Endothelial cell of umbilical vein (primary cell): ENCODE data around the gene RRP8. TPM values are rescaled to one million over a fixed set of nuclear protein-coding genes. Genes with fewer than 3 reads are reported as not detected.

Source experiments
- BruUV-seq: library from RNA; stranded (reverse); fragments of 400-500 nt; replicated peaks from 2 replicates; lab custom pipeline; 2021; lab: Mats Ljungman, UMichigan
- CTCF ChIA-PET: fragments of 300-600, 350-600 bp; sonication (Branson Sonifier 250); formaldehyde crosslinking; loops from one replicate; lab custom pipeline; 2021; ENCODE audit warnings: antibody characterized with exemption, inconsistent platforms; lab: Charles Lee
- POLR2A ChIA-PET: fragments of 300-600, 350-600 bp; sonication (Branson Sonifier 250); formaldehyde crosslinking; loops from one replicate; lab custom pipeline; 2021; ENCODE audit warnings: antibody characterized with exemption, inconsistent platforms; lab: Charles Lee
- DNase-seq: peaks from one replicate; pipeline ENCODE4 v3.0.0-alpha.2; 2011; ENCODE audit warnings: low read depth, low spot score
- FAIRE-seq: peaks from 2 replicates; lab custom pipeline; 2011; peaks lifted over from hg19 to GRCh38; lab: Jason Lieb, UNC
- H2AFZ ChIP-seq: 2 replicates; pipeline ENCODE4 v1.6.0; 2012; ENCODE audit warnings: low read depth, low read length, control low read depth, inconsistent platforms
- H3K27ac ChIP-seq: 2 replicates; pipeline ENCODE4 v1.5.1; 2011; ENCODE audit warnings: low read depth, mild to moderate bottlenecking, control low read depth, low read length, moderate library complexity; ENCODE audit not compliant: insufficient read depth
- H3K27me3 ChIP-seq, 2 experiments: 2 replicates each; pipeline versions ENCODE4 v1.6.0 to v1.6.1; 2011; ENCODE audit warnings: low read length in 2 of 2, mixed read lengths in 1 of 2; ENCODE audit not compliant: control insufficient read depth in 2 of 2, insufficient read depth in 2 of 2
- H3K36me3 ChIP-seq, 2 experiments: 2 replicates in 1 of 2; 3 replicates in 1 of 2; pipeline ENCODE4 v1.5.1; 2011; ENCODE audit warnings: low read length in 2 of 2, mild to moderate bottlenecking in 1 of 2, moderate library complexity in 1 of 2; ENCODE audit not compliant: control insufficient read depth in 2 of 2, insufficient read depth in 2 of 2; ENCODE audit errors: extremely low read depth in 1 of 2
- H3K4me1 ChIP-seq: 3 replicates; pipeline ENCODE4 v1.5.1; 2011; ENCODE audit warnings: mild to moderate bottlenecking, low read length; ENCODE audit not compliant: control insufficient read depth, insufficient read depth; ENCODE audit errors: extremely low read depth
- H3K4me2 ChIP-seq: 2 replicates; pipeline ENCODE4 v1.6.1; 2011; ENCODE audit warnings: low read length, control low read depth, mixed read lengths; ENCODE audit not compliant: insufficient read depth
- H3K4me3 ChIP-seq, 3 experiments: fragments of 200-600 bp in 1 of 3; sonication (generic), shearing (Covaris generic) in 1 of 3; replicated peaks in 1 of 3; 2 replicates each; pipeline ENCODE4 v1.5.1; 2011 to 2016; ENCODE audit warnings: control low read depth in 3 of 3, low read length in 3 of 3, mild to moderate bottlenecking in 2 of 3, inconsistent platforms in 1 of 3, low read depth in 1 of 3, moderate library complexity in 1 of 3; ENCODE audit not compliant: insufficient read depth in 1 of 3
- H3K79me2 ChIP-seq: 2 replicates; pipeline ENCODE4 v1.6.0; 2012; ENCODE audit warnings: low read length, inconsistent platforms; ENCODE audit not compliant: control insufficient read depth, insufficient read depth
- H3K9ac ChIP-seq: replicated peaks from 2 replicates; pipeline ENCODE3; 2011; ENCODE audit warnings: low read length, control low read depth; ENCODE audit not compliant: insufficient read depth; ENCODE audit errors: extremely low read depth
- H3K9me1 ChIP-seq: replicated peaks from 3 replicates; pipeline ENCODE4 v1.6.0; 2011; ENCODE audit warnings: mild to moderate bottlenecking, low read length; ENCODE audit not compliant: control insufficient read depth, insufficient read depth; ENCODE audit errors: extremely low read depth
- H3K9me3 ChIP-seq: replicated peaks from 2 replicates; pipeline ENCODE4 v1.5.1; 2012; ENCODE audit warnings: low read length, inconsistent platforms; ENCODE audit not compliant: control insufficient read depth, insufficient read depth
- H4K20me1 ChIP-seq: replicated peaks from 2 replicates; pipeline ENCODE3; 2011; ENCODE audit warnings: mild to moderate bottlenecking, low read length; ENCODE audit not compliant: control insufficient read depth, insufficient read depth; ENCODE audit errors: extremely low read depth
- CTCF ChIP-seq, 2 donors: IDR thresholded peaks; 1 replicate in 1 of 2; 2 replicates in 1 of 2; pipeline ENCODE4 v1.5.1; 2011; ENCODE audit warnings: low read length in 2 of 2, mild to moderate bottlenecking in 2 of 2, moderate library complexity in 2 of 2, control low read depth in 1 of 2, inconsistent platforms in 1 of 2, low read depth in 1 of 2; ENCODE audit not compliant: insufficient read depth in 1 of 2; ENCODE audit errors: extremely low read depth in 1 of 2
- EZH2 ChIP-seq: IDR thresholded peaks from 2 replicates; pipeline ENCODE4 v1.6.1; 2012; ENCODE audit warnings: borderline replicate concordance, low read depth, mild to moderate bottlenecking, moderate library complexity, low read length, inconsistent platforms; ENCODE audit not compliant: severe bottlenecking
- FOS ChIP-seq: IDR thresholded peaks from 2 replicates; pipeline ENCODE4 v1.6.1; 2011; ENCODE audit warnings: mild to moderate bottlenecking, low read length, moderate library complexity, borderline replicate concordance; ENCODE audit not compliant: insufficient read depth
- GATA2 ChIP-seq: IDR thresholded peaks from 2 replicates; pipeline ENCODE4 v1.7.0; 2011; ENCODE audit warnings: low read depth, mild to moderate bottlenecking, moderate library complexity, mixed read lengths, low read length; ENCODE audit not compliant: insufficient read length, insufficient read depth
- JUN ChIP-seq: IDR thresholded peaks from 2 replicates; pipeline ENCODE4 v1.6.1; 2011; ENCODE audit warnings: borderline replicate concordance, low read depth; ENCODE audit not compliant: insufficient read length, insufficient read depth
- MAX ChIP-seq: IDR thresholded peaks from 2 replicates; pipeline ENCODE4 v1.6.1; 2011; ENCODE audit not compliant: insufficient read depth, insufficient read length
- MYC ChIP-seq: IDR thresholded peaks from one replicate; pipeline ENCODE4 v1.6.1; 2011; ENCODE audit warnings: mild to moderate bottlenecking, low read depth, low read length
- POLR2AphosphoS5 ChIP-seq: IDR thresholded peaks from 2 replicates; pipeline ENCODE4 v1.6.1; 2012; ENCODE audit warnings: low read depth, mild to moderate bottlenecking, control low read depth, low read length, moderate library complexity; ENCODE audit not compliant: insufficient read depth
- dilution Hi-C: fragments of 300-500 bp; cut with MboI; formaldehyde crosslinking; loops from one replicate; pipeline ENCODE4 v1.15.0; 2019; ENCODE audit warnings: low sequenced_read_pairs; ENCODE audit not compliant: extremely low pct_ligation_motif_present
- intact Hi-C: fragments of 100-400 bp; cut with micrococcal nuclease; formaldehyde crosslinking; loops from one replicate; pipeline ENCODE4 v1.10.0; 2022
- polyA plus RNA-seq, 4 experiments: library from polyadenylated mRNA; depleted of rRNA in 3 of 4; stranded (reverse) in 3 of 4; unstranded in 1 of 4; fragments of >200 nt; gene quantifications; 2 replicates each; pipeline versions ENCODE4 v1.2.1 to v1.2.3, GENCODE V29; 2011 to 2012; ENCODE audit warnings: missing spikeins in 1 of 4
- total RNA-seq: library from RNA; stranded (reverse); gene quantifications from 2 replicates; pipeline ENCODE4 v1.2.3, GENCODE V29; 2021

Gene RRP8
- total and polyA plus RNA-seq, 2 donors (not counting 3 experiments of a cell fraction or from before 2014, with no cell fraction given) = 6.4 to 19.4 TPM

DNA sequence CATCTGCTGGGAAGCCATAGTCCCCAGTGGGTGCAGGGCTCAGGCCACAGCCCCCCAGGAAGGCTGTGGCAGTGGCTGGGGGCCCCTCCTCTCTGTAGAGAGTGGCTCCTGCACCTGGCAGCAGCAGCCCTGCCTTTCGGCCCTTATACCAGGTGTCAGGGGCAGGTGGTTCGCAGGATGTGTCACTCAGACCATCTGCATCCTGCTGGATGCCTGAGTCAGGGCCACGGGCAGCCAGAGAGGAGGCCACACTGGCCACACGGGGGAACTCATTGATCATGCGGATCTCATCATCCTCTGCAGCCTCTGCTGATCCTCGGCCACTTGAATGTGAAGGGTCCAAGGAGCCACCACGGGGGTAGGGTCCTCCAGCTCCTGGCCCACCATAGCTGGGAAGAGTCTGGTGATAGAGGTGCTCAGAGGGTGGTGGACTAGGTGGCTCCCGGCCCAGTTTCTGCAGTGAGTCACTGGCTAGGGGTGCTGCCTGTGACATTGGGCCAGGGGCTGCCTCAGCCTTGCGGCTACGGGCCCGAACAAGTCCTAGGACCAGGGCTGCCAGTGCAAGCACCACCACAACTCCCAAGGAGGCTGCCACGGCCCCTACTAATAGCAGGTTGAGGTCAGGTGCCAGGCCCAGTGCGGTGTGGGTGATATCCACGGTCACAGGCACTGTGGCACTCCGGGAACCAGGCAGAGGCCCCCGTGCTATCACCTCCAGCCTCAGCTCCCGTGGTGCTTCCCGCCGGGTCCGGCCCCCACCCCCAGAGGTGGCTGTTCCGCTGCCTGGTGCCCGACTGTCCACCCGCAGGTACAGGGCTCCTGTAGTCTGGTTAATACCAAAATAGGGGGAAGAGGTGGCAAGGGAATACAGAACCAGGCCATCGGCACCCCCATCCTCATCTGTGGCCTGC, 19.1 kb upstream of the RRP8 start:
- peaks cover 7% of the 10 kb centered on the region for H3K79me2 ChIP-seq
- H3K27me3 ChIP-seq = no peaks in the 10 kb centered on the region
- H3K9me1 ChIP-seq = no peaks in the 10 kb centered on the region
- ChIA-PET POLR2A (no interaction called here), CTCF (interaction anchor here (1.2 to 7.6 kb wide), 10 partner anchors 12 to 243 kb away, joined by 4 to 79 read pairs (median 6); partner anchors contain the start of gene MRPL17)
- no peak for DNase-seq
- H3K9me3 ChIP-seq = no peaks in the 10 kb centered on the region
- H2AFZ ChIP-seq = no peak overlapping the region
- intact Hi-C loops = no loop called here
- H3K4me2 ChIP-seq = no peak overlapping the region
- H3K4me1 ChIP-seq = peaks cover 17% of the 10 kb centered on the region
- dilution Hi-C loops = no loop called here
- no TSS peak for BruUV-seq
- H3K27ac ChIP-seq = no peak overlapping the region
- H3K4me3 ChIP-seq = no peak overlapping the region
- no peak overlapping the region for H3K9ac ChIP-seq
- FAIRE-seq = peak; percentile 28
- peak; percentile 11 for TF ChIP-seq POLR2AphosphoS5
- TF ChIP-seq MYC = no peak
- TF ChIP-seq EZH2 = no peak
- no peak for TF ChIP-seq GATA2
- no peak for TF ChIP-seq JUN
- H4K20me1 ChIP-seq = no peaks in the 10 kb centered on the region
- peaks cover 3 to 38% of the 10 kb centered on the region in 2 experiments for H3K36me3 ChIP-seq

GRCh38 chr11:6621711-6622211, 18.3 kb upstream of the RRP8 start:
- Histone ChIP-seq H3K4me2 (no peak overlapping the region), H3K36me3 (peaks cover 3 to 32% of the 10 kb centered on the region in 2 experiments), H3K4me3 (no peak overlapping the region), H4K20me1 (no peaks in the 10 kb centered on the region), H3K27ac (no peak overlapping the region), H3K9ac (no peak overlapping the region), H3K9me3 (no peaks in the 10 kb centered on the region), H3K4me1 (peaks cover 25% of the 10 kb centered on the region), H3K27me3 (no peaks in the 10 kb centered on the region), H3K9me1 (no peaks in the 10 kb centered on the region), H2AFZ (no peak overlapping the region), H3K79me2 (peaks cover 7% of the 10 kb centered on the region)
- no TSS peak for BruUV-seq
- no peak for FAIRE-seq
- intact Hi-C loops (no loop called here), dilution Hi-C loops (no loop called here)
- ChIA-PET POLR2A (interaction anchor here (1.4 kb wide), 1 partner anchor 14 kb away, joined by 4 read pairs; no protein-coding TSS in a partner anchor), CTCF (interaction anchor here (1.2 to 7.6 kb wide), 8 partner anchors 13 to 243 kb away, joined by 5 to 79 read pairs (median 6); partner anchors contain the start of gene MRPL17)
- no peak for DNase-seq
- TF ChIP-seq GATA2 = no peak
- no peak for TF ChIP-seq CTCF (IDR thresholded peaks at IDR 0.05; ENCODE audit: extremely low read depth in 1 of 2, insufficient read depth in 1 of 2, low read depth in 1 of 2, low read length in 2 of 2)
- no peak for TF ChIP-seq MAX
- TF ChIP-seq MYC = no peak
- TF ChIP-seq JUN = no peak
- TF ChIP-seq POLR2AphosphoS5 = no peak
- no peak for TF ChIP-seq FOS
